ENCODE measurements around the gene KRTAP13-2. TPM values are rescaled to one million over a fixed set of nuclear protein-coding genes. Genes with fewer than 3 reads are reported as not detected.
A peak's percentile ranks its signal among the peaks of the same experiment; 100 is the strongest.

The KRTAP13-2 gene
- total RNA-seq, 2 donors from 2014 or later, result not detected

DNA sequence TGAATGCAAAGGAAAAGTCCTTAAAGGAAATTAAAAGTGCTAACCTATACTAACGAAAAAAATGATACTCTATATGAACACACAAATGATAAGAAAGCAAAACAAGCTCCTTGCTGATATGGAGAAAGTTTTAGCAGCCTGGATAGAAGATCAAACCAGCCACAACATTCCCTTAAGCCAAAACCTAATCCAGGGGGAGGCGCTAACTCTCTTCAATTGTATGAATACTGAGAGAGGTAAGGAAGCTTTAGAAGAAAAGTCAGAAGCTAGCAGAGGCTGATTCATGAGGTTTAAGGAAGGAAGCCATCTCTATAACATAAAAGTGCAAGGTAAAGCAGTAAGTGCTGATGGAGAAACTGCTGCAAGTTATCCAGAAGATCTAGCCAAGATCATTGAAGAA, 27.1 kb downstream of the KRTAP13-2 start:
- H3K27me3 ChIP-seq, result no peaks in the 10 kb centered on the region
- TF ChIP-seq, protein P1, sequence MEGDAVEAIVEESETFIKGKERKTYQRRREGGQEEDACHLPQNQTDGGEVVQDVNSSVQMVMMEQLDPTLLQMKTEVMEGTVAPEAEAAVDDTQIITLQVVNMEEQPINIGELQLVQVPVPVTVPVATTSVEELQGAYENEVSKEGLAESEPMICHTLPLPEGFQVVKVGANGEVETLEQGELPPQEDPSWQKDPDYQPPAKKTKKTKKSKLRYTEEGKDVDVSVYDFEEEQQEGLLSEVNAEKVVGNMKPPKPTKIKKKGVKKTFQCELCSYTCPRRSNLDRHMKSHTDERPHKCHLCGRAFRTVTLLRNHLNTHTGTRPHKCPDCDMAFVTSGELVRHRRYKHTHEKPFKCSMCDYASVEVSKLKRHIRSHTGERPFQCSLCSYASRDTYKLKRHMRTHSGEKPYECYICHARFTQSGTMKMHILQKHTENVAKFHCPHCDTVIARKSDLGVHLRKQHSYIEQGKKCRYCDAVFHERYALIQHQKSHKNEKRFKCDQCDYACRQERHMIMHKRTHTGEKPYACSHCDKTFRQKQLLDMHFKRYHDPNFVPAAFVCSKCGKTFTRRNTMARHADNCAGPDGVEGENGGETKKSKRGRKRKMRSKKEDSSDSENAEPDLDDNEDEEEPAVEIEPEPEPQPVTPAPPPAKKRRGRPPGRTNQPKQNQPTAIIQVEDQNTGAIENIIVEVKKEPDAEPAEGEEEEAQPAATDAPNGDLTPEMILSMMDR (IDR thresholded peaks at IDR 0.05), result no peak
- no peak overlapping the region for H3K4me3 ChIP-seq
- H3K9me3 ChIP-seq, result no peaks in the 10 kb centered on the region
- no peak for DNase-seq (ENCODE audit: low spot score)
- peaks cover 0 to under 1% of the 10 kb centered on the region in 2 donors for H3K4me1 ChIP-seq
- no peaks in the 10 kb centered on the region for H3K36me3 ChIP-seq
- H3K27ac ChIP-seq, result no peak overlapping the region

DNA sequence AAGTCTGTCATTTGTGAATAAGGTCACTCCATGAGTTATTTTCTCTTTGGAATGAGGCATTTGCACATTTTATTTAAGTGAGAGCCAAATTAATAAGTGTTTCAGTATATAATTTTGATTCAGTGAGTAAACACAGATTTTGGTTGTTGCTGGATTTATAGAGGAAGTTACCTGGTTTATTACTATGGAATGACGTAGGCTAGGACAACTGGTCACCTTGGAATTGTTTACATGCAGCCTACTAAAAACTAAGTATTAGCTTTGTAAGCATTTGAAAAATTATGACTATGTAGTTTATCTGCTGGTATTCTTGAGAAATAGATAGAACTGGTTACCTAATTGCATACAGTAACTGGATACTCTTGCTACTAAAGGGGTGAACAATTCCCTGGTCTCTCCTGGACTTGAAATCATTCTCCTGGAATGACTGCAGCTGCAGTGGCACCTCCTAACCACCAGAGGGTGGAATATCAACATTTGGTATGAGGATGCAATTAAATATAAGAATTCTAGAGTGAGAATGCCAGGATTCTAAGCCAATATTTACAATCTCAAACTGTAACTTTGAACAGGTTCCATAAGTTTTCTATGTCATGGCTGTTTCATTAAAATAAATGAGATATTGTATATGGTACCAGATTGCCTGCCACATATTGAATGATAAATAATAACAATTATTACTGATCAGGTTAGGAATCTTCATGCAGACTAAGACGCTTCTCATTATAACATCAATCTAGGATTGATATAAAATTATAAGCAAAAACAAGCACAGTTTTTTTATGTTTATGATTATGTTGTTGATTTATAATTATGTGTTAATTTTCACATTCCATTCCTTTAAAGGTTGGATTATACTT, 31.1 kb downstream of the KRTAP13-2 start:
- H3K36me3 ChIP-seq, result no peaks in the 10 kb centered on the region
- H3K27me3 ChIP-seq, result no peaks in the 10 kb centered on the region
- TF ChIP-seq, protein P1 (IDR thresholded peaks at IDR 0.05), result peak; percentile 84 to 90
- no peak overlapping the region for H3K4me3 ChIP-seq
- H3K27ac ChIP-seq, result no peak overlapping the region
- no peaks in the 10 kb centered on the region for H3K9me3 ChIP-seq
- DNase-seq (ENCODE audit: low spot score), result no peak
- no peaks in the 10 kb centered on the region for H3K4me1 ChIP-seq

DNA sequence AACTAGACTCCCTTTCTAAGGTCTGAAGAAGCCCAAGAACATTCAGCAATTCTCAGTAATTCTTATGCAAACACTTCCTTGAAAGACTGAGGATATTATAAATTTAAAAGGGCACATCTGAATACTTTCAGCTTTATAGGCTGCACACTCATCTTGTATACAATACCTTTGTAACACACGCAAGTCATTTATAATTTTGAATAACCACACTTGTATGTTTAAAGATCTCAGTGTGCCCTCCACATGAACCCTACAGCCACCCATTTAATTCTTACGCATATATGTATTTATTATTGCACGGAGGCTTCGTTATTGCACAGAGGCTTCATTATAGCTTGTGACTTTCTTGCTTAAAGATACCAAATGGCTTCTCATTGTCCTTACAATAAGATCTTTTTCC, 33.4 kb downstream of the KRTAP13-2 start:
- Histone ChIP-seq H3K4me1 (no peaks in the 10 kb centered on the region), H3K27me3 (no peaks in the 10 kb centered on the region), H3K4me3 (no peak overlapping the region)

DNA sequence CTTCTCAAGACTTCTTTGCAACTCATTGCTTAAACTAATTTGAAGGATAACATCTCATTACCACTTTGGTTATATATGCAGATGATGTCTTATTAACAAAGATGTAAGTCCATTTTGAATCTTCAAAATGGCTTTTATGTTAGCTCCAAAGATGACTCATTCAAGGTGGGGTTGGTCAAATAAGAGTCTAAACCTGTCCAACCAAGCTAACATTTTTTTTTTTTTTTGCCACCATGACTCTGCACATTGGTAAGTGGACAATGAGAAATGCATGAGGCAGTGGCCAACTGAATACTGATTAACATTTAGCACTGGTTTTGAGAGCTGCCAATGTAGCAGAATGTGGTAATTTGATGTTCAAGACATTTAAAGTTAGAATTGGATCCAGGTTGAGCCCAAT, 34.3 kb downstream of the KRTAP13-2 start:
- Histone ChIP-seq H3K36me3 (no peaks in the 10 kb centered on the region), H3K4me3 (no peak overlapping the region), H3K9me3 (no peaks in the 10 kb centered on the region), H3K27ac (no peak overlapping the region), H3K27me3 (no peaks in the 10 kb centered on the region), H3K4me1 (no peaks in the 10 kb centered on the region)
- TF ChIP-seq, protein P1 (IDR thresholded peaks at IDR 0.05), result no peak
- no peak for DNase-seq (ENCODE audit: low spot score)

More for the DNA sequence above, 33.4 kb downstream of the KRTAP13-2 start:
- TF ChIP-seq, protein P1 (IDR thresholded peaks at IDR 0.05), result no peak
- no peak for DNase-seq (ENCODE audit: low spot score)
- H3K27ac ChIP-seq, result no peak overlapping the region
- H3K36me3 ChIP-seq, result no peaks in the 10 kb centered on the region
- H3K9me3 ChIP-seq, result no peaks in the 10 kb centered on the region

DNA sequence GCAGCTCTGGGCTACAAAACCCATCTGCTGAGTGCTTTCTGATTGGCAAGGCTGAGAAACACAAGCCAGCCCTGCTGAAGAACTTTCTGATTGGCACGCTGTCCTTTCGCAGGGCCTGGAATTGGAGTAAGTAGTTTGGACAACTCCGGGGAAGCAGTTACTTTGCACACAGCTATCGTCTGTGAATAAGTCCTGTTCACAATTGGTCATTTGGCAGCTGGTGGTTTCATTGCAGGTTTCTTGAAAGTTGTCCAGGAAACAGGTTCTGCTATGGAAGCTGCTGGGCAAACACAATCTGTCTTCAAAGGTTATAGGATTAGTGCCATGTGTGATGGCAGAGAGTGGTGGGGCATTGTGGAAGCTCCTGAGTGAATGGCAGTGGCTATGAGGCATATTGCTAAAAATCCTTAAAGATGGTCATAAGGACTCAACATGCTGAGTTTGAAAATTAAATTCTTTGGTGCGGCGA, 34.8 kb downstream of the KRTAP13-2 start, which contains the start of gene KRTAP27-1:
Gene KRTAP27-1, minus strand, starts transcription at position 419 of the 469 bp plus-strand sequence. Its CDS starts 26 bp downstream, at position 393.
- TF ChIP-seq, protein P1 (IDR thresholded peaks at IDR 0.05), result no peak
- Histone ChIP-seq H3K27ac (no peak within 1 kb of the TSS), H3K9me3 (no peaks in the 10 kb centered on the region), H3K4me1 (no peaks in the 10 kb centered on the region), H3K4me3 (no peak within 1 kb of the TSS), H3K27me3 (no peaks in the 10 kb centered on the region), H3K36me3 (no peaks in the 10 kb centered on the region)
- DNase-seq (ENCODE audit: low spot score), result no peak

All from right atrium auricular region (tissue), 2 donors.